Putamen (tissue), 1 donor: ENCODE measurements around the gene TSR1.

Source experiments
- DNase-seq: peaks from one replicate; pipeline ENCODE4 v3.0.0-alpha.2; 2016; ENCODE audit warnings: low spot score

The TSR1 gene

GRCh38 chr17:2369039-2369438 lies 32.8 kb upstream of the TSR1 start:
- no peak for DNase-seq

DNA sequence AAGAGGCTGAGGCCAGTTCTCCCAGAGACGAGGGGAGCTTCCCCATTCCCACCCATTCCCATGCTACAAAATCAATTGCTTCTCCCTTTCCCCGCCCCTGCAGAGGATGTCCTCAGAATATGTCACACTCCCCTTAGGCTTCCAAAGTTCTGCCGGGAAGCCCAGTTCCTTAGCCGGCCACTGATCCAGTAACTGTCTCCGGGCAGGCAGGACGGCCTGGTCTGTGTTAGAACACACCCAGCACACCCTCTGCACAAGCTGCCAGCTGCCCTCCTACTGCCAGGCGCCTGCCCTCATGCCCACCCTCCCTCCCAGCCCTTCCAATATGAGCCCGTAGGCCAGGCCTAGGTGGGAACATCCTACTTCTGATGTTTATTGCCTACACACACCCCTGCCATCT lies 32.1 kb upstream of the TSR1 start:
- no peak for DNase-seq

- DNase-seq, result no peak
Measured at GRCh38 chr17:2366747-2367494, 30.7 kb upstream of the TSR1 start.

- DNase-seq, result no peak
Measured at GRCh38 chr17:2365132-2365531, 28.9 kb upstream of the TSR1 start.

DNA sequence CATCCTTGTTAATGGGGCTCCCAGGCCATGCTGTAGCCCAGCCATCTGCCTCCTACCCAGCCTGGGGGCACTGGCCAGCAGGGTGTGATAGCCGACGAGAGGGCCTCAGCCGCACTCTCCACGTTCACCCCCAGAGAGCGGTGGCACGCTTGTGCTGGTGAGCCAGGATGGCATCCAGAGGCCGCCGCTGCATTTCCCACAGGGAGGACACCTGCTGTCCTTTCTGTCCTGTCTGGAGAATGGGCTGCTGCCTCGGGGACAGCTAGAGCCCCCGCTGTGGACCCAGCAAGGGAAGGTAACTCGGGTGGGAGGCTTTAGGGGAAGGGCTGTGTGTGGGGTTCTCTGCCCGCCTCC lies 28.5 kb upstream of the TSR1 start:
- no peak for DNase-seq

GRCh38 chr17:2363851-2364762 lies 27.9 kb upstream of the TSR1 start:
- DNase-seq, result no peak

- no peak for DNase-seq
Measured at GRCh38 chr17:2363318-2363717, 27.1 kb upstream of the TSR1 start.

DNA sequence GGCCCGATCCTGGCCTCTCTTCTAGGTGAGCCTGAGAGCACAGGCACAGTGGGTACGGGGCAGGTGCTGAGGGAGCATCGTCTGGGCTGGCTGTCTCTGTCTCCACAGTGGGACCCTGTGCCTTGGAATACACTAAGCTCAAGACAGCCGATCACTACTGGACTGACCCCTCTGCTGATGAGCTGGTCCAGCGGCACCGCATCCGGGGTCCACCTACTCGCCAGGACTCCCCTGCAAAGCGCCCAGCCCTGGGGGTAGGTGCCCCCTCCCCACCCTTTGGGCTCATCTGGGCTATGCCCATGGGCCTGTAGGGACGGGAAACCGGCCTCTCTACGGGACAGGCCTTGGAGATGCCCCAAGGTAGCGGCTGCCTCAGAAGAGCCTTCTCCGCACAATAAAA lies 26.6 kb upstream of the TSR1 start:
- no peak for DNase-seq

- DNase-seq, result no peak
Measured at GRCh38 chr17:2362416-2362815, 26.2 kb upstream of the TSR1 start.

DNA sequence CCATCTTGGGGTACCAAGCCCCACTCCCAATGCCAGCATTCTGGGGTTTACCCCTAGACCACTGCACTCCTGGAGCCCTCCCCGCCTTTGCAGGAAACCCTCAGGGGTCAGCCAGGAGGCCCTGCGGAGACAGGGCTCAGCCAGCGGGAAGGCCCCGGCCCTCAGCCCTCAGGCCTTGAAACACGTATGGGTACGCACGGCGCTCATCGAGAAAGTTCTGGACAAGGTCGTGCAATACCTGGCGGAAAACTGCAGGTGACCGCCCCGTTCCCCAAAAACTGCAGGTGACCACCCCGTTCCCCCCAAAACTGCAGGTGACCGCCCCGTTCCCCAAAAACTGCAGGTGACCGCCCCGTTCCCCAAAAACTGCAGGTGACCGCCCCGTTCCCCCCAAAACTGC lies 25.8 kb upstream of the TSR1 start:
- no peak for DNase-seq

- no peak for DNase-seq
Measured at GRCh38 chr17:2361010-2361760, 24.9 kb upstream of the TSR1 start.

GRCh38 chr17:2357931-2358434 lies 21.7 kb upstream of the TSR1 start:
- no peak for DNase-seq

DNA sequence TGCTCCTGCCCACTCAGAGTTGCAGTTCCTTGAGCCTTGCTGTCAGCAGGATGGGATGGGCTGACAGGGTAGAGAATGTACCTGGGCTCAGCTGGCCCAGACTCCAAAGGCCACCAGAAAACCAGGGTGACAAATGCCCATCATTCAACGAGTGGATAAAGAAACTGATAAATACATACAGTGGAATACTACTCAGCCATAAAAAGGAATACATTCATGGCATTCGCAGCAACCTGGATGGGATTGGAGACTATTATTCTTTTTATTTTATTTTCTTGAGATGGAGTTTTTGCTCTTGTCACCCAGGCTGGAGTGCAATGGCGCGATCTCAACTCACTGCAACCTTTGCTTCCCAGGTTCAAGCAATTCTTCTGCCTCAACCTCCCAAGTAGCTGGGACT lies 21.0 kb upstream of the TSR1 start:
- DNase-seq, result no peak

DNA sequence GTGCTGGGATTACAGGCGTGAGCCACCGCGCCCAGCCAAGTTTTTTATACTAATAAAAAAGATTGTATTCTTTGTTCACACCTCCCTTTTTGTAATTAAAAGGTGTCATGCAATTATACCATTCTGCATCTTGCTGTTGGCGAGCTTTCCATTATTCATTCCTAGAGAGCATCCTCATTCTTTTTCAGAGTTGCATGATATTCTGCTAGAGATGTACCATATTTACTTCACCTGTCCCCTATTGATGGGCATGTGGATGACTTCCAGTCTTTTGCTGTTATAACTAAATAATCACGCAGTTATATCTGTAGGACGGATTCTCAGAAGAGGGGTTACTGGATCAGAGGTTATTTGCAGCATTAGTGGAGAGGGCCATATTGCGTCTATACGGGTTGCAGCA lies 18.1 kb upstream of the TSR1 start:
- DNase-seq, result no peak

- DNase-seq, result no peak
Measured at GRCh38 chr17:2351269-2351668, 15.0 kb upstream of the TSR1 start.

GRCh38 chr17:2347805-2348685 lies 11.8 kb upstream of the TSR1 start:
- peak; percentile 69 for DNase-seq

GRCh38 chr17:2346475-2346874 lies 10.2 kb upstream of the TSR1 start:
- no peak for DNase-seq

- no peak for DNase-seq
Measured at GRCh38 chr17:2344528-2344927, 8.3 kb upstream of the TSR1 start.

- DNase-seq, result no peak
Measured at GRCh38 chr17:2343421-2343820, 7.2 kb upstream of the TSR1 start.

GRCh38 chr17:2338315-2338657 lies 2.0 kb upstream of the TSR1 start:
- no peak for DNase-seq

DNA sequence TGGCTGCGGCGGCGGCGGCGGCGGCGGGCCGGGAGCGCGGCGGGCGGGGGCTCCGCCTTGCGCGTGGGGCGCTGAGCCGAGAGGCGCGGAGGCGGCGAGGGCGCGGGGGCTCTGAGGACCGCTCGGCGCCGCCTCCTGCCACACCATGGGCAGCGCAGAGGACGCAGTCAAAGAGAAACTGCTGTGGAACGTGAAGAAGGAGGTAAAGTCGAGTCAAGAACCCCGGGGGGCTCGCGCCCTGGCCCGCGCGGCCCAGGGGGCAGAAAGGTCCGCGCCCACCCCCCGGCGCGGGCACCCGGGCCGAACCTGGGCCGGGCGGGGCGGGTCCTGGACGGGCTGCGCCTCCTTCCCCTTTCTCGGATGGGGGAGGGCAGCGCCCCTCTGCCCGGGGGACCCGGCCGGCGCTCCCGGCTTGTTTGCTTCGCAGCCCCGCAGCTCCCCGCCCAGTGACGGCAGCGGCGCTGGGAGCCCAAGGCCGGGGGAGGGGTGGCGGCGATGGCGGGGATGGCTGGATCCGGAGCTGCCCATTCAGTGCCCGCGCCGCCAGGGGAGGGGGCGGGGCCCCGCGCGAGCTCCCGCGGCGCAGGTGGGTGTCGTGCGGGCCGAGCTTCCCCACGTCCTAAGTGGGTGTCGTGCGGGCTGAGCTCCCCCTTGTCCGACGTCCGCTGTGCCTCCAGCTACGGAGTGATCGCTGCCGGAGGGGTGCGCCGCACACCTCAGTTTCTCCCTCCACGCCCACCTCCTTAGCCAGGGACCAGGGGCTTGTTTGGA lies 1.5 kb upstream of the TSR1 start:
- peak; percentile 55 for DNase-seq
